Panc1 (cell line): ENCODE measurements around the gene PRELID3B.

Source experiments
- CTCF ChIP-seq: fragments of 450-650 bp; IDR thresholded peaks from 2 replicates; pipeline ENCODE4 v1.5.1; 2017; ENCODE audit warnings: mild to moderate bottlenecking
- POLR2AphosphoS5 ChIP-seq: IDR thresholded peaks from 2 replicates; pipeline ENCODE4 v1.6.1; 2012; ENCODE audit warnings: mild to moderate bottlenecking, low read depth, low read length, moderate library complexity
- TF ChIP-seq, protein P1 (sequence below), 2 experiments: IDR thresholded peaks; 2 replicates each; pipeline ENCODE4 v1.6.1; 2011 to 2012; ENCODE audit warnings: low read depth in 2 of 2, control low read depth in 1 of 2, low read length in 1 of 2, mild to moderate bottlenecking in 1 of 2, moderate library complexity in 1 of 2; ENCODE audit not compliant: insufficient read depth in 1 of 2

GRCh38 chr20:58986286-58986967 lies 56.2 kb downstream of the PRELID3B start:
- no peak for TF ChIP-seq CTCF
- TF ChIP-seq POLR2AphosphoS5, result no peak
- TF ChIP-seq, protein P1, sequence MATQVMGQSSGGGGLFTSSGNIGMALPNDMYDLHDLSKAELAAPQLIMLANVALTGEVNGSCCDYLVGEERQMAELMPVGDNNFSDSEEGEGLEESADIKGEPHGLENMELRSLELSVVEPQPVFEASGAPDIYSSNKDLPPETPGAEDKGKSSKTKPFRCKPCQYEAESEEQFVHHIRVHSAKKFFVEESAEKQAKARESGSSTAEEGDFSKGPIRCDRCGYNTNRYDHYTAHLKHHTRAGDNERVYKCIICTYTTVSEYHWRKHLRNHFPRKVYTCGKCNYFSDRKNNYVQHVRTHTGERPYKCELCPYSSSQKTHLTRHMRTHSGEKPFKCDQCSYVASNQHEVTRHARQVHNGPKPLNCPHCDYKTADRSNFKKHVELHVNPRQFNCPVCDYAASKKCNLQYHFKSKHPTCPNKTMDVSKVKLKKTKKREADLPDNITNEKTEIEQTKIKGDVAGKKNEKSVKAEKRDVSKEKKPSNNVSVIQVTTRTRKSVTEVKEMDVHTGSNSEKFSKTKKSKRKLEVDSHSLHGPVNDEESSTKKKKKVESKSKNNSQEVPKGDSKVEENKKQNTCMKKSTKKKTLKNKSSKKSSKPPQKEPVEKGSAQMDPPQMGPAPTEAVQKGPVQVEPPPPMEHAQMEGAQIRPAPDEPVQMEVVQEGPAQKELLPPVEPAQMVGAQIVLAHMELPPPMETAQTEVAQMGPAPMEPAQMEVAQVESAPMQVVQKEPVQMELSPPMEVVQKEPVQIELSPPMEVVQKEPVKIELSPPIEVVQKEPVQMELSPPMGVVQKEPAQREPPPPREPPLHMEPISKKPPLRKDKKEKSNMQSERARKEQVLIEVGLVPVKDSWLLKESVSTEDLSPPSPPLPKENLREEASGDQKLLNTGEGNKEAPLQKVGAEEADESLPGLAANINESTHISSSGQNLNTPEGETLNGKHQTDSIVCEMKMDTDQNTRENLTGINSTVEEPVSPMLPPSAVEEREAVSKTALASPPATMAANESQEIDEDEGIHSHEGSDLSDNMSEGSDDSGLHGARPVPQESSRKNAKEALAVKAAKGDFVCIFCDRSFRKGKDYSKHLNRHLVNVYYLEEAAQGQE (IDR thresholded peaks at IDR 0.05; ENCODE audit: insufficient read depth in 1 of 2, low read depth in 2 of 2, low read length in 1 of 2), result no peak
